A673 (cell line): ENCODE data around the gene STOML1.

Source experiments
- CTCF ChIP-seq: fragments of 300-800, 200-600 bp; sonication (generic); conservative IDR thresholded peaks from 2 replicates; pipeline ENCODE4 v1.5.1; 2017; ENCODE audit warnings: low read depth, mild to moderate bottlenecking, antibody characterized with exemption, low read length, moderate library complexity, mixed read lengths
- EZH2 ChIP-seq: fragments of 200-600 bp; sonication (generic); IDR thresholded peaks from 2 replicates; pipeline ENCODE4 v1.6.1; 2017; ENCODE audit warnings: borderline replicate concordance, low read depth, mild to moderate bottlenecking, mixed read lengths, antibody characterized with exemption, low read length; ENCODE audit not compliant: poor library complexity, severe bottlenecking

DNA sequence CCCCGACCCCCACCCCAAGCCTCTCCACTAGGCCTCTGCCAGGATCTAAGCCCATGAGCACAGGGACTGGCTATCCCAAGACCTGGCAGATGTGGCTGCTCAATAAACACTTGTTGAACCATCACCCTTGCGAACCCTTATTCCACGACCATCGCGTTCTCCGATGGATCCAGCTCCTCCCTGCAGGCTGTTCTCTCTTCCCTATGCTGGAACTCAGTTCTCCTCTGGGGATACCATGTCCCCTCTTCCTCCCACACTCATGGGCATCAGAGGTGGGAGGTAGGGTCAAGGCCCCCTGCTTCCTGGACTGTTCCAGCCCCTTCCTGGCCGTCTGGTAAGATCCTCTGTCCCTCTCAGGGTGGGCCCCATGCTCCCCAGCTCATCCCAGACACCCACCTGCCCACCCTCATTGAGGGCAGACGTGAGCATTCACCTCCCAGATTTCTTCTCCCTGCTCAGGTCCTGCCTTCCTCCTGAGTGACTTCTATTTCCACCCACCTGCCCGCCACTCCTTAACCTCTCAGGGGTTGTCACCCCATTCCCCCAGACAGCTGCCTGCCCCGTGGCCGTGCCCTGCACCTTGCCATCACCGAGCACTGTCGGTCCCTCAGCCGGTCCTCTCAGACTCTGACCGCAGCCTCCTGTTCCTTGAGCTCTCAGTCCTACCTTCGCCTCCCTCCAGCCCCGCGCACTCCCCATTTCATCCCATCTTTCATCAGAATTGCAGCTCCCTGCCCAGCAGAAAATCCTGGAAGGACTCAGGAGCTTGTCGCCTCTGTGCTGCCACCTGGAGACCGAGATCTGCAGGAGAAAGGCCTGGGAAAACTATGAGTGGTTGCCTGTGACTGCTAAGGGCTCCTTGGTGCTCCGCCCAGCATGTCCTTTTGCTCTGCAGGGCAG is 44.4 kb upstream of the STOML1 start:
- peak; percentile 61 for TF ChIP-seq CTCF
- TF ChIP-seq EZH2, result no peak
